KOPT-K1 (cell line): ENCODE results near the gene SARNP.

Source experiments
- H3K27ac ChIP-seq: fragments of 200-600 bp; sonication (generic); 2 replicates; pipeline ENCODE4 v1.5.1; 2016; ENCODE audit warnings: antibody characterized with exemption, mild to moderate bottlenecking, low read depth, low read length; ENCODE audit not compliant: poor library complexity, severe bottlenecking
- H3K36me3 ChIP-seq: fragments of 200-600 bp; sonication (generic); 2 replicates; pipeline ENCODE4 v1.5.1; 2017; ENCODE audit warnings: antibody characterized with exemption, mild to moderate bottlenecking, low read length, moderate library complexity; ENCODE audit not compliant: insufficient read depth
- H3K9me3 ChIP-seq: fragments of 200-600 bp; sonication (generic); 2 replicates; pipeline ENCODE4 v1.5.1; 2017; ENCODE audit warnings: antibody characterized with exemption, low read length, mild to moderate bottlenecking; ENCODE audit not compliant: insufficient read depth, poor library complexity, severe bottlenecking

SARNP gene

GRCh38 chr12:55733021-55733555 lies 84.4 kb downstream of the SARNP start:
- H3K36me3 ChIP-seq, result no peaks in the 10 kb centered on the region
- H3K27ac ChIP-seq, result no peak overlapping the region
- no peaks in the 10 kb centered on the region for H3K9me3 ChIP-seq

- H3K9me3 ChIP-seq, result no peaks in the 10 kb centered on the region
- H3K36me3 ChIP-seq, result peaks cover under 1% of the 10 kb centered on the region; the same call in 1 of the 2 replicates
- peak overlapping the region; percentile 16 for H3K27ac ChIP-seq
Observed at GRCh38 chr12:55732288-55732687, 85.2 kb downstream of the SARNP start.

GRCh38 chr12:55729819-55730818 lies 87.4 kb downstream of the SARNP start:
- peaks cover 20% of the 10 kb centered on the region; the same call in 1 of the 2 replicates for H3K36me3 ChIP-seq
- peak overlapping the region; percentile 78 for H3K27ac ChIP-seq
- H3K9me3 ChIP-seq, result no peaks in the 10 kb centered on the region

DNA sequence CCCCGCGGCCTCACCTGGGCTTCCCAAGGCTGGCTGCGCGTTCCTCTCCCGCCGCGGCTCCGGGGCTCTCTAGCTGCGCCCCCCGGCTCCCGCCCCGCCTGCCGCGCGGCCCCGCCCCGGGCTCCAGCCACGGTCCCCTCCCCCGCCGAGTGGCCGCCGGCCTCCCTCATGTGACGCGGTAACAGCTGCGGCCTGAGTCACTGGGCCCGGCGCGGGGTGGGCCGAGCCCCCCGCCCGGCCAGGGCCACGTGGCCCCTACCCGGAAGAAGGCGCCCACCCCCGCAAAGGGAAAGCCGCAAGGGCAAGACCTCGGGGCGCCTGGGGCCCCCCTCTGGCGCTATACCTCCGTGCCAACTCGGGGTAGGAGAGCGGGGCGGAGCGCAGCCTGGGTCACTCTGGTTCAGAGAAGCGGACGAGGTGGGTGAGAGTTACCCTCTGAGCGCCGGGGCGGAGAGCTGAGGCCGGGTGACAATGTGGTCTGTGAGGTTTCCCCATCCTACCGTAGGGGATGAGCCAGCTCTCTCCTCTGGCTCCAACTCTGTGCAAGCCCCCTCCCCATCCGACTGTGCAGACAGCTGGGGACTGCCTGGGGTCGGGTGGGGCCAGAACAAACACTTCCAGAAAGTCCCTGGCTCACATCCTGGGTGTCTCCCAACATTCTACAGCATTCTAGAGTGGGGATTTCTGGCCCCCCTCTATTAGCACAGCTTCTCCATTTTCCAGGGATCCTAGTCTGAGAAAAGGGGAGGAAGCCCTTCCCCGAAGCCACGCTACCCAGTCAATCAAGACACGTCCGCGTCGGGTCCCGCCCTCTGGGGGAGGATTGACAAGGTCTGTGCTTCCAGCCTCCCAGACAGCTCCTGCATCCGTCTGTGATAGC lies 88.3 kb downstream of the SARNP start, which contains the start of gene CD63:
CD63 (minus strand) TSS at position 71 of the 880 bp plus-strand sequence. CDS start 668 bp downstream, outside the sequence.
- Histone ChIP-seq H3K27ac (peak within 1 kb of the TSS; percentile 78), H3K36me3 (peaks cover 28% of the 10 kb centered on the region), H3K9me3 (no peaks in the 10 kb centered on the region)

GRCh38 chr12:55728186-55728938 lies 89.2 kb downstream of the SARNP start:
- Histone ChIP-seq H3K9me3 (no peaks in the 10 kb centered on the region), H3K27ac (peak overlapping the region; percentile 78), H3K36me3 (peaks cover 35% of the 10 kb centered on the region)

DNA sequence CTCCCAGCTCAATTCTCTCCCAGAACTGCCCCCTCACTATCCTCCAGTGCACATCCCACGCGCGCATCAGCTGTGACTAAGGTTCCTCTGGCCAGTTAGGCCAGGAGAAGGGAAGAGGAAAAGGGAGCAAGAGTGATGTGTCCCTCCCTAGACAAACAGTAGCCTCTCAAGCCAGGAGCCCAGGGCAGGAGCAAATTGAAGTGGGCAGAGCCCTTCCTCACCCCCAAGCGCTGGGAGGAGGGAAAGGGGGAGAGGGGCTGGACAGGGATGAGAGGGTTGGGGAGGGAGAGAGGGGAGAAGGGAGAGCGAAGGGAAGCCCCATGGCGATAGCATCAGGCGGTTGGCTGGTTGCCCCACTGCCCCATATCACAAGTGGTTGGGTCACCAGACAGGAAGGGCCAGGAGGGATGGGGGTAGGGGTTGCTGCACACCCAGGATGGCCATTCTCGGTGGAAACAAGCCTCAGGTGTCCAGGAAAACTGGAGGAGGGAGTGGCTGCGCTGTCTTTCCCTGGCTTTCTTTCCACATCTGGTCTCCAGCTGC lies 89.8 kb downstream of the SARNP start:
- Histone ChIP-seq H3K27ac (peak overlapping the region; percentile 78), H3K36me3 (peaks cover 41% of the 10 kb centered on the region), H3K9me3 (no peaks in the 10 kb centered on the region)

- H3K9me3 ChIP-seq, result no peaks in the 10 kb centered on the region
- H3K36me3 ChIP-seq, result peaks cover 43% of the 10 kb centered on the region
- no peak overlapping the region for H3K27ac ChIP-seq
Observed at GRCh38 chr12:55726971-55727370, 90.6 kb downstream of the SARNP start.

DNA sequence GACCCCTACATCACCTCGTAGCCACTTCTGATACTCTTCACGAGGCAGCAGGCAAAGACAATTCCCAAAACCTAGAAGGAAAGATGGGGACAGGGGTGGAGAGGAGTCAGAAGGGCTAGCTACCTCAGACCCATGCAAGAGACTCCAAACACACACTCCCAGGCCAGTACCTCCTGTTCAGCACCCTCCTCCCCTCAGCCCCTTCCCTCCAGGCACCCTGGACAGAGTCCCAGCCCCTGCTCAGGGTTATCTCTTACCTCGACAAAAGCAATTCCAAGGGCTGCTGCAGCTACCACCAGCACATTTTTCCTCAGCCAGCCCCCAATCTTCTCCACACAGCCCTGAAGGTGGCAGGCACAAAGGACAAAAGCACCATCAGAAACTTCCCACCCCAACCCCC lies 92.0 kb downstream of the SARNP start:
- Histone ChIP-seq H3K27ac (no peak overlapping the region), H3K36me3 (peaks cover 57% of the 10 kb centered on the region), H3K9me3 (no peaks in the 10 kb centered on the region)

- no peaks in the 10 kb centered on the region for H3K9me3 ChIP-seq
- H3K27ac ChIP-seq, result no peak overlapping the region
- peaks cover 63% of the 10 kb centered on the region for H3K36me3 ChIP-seq
Observed at GRCh38 chr12:55724940-55725309, 92.6 kb downstream of the SARNP start.

GRCh38 chr12:55724226-55724939 lies 93.1 kb downstream of the SARNP start:
- H3K9me3 ChIP-seq, result no peaks in the 10 kb centered on the region
- H3K27ac ChIP-seq, result no peak overlapping the region
- peaks cover 69% of the 10 kb centered on the region for H3K36me3 ChIP-seq

GRCh38 chr12:55723516-55724225 lies 93.9 kb downstream of the SARNP start:
- Histone ChIP-seq H3K36me3 (peaks cover 76% of the 10 kb centered on the region), H3K9me3 (no peaks in the 10 kb centered on the region), H3K27ac (no peak overlapping the region)

GRCh38 chr12:55722948-55723347 lies 94.6 kb downstream of the SARNP start:
- H3K9me3 ChIP-seq, result no peaks in the 10 kb centered on the region
- no peak overlapping the region for H3K27ac ChIP-seq
- peaks cover 82% of the 10 kb centered on the region for H3K36me3 ChIP-seq

DNA sequence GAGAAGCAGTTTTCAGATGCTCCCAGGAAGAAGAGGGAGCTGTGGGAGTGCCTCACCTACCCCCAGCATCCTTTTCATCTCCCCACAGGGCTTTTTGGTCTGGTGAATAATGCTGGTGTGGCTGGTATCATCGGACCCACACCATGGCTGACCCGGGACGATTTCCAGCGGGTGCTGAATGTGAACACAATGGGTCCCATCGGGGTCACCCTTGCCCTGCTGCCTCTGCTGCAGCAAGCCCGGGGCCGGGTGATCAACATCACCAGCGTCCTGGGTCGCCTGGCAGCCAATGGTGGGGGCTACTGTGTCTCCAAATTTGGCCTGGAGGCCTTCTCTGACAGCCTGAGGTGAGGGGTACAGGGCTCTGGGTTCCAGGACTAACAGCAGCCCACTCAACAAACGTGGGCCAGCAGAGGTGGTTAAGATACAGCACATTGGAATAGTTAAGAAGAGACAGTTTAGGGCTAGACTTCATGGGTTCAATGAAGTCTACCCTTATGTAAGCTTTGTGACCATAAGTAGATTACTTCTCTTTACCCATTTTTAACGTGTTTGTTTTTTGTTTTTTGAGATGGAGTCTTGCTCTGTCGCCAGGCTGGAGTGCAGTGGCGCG lies 95.8 kb downstream of the SARNP start:
- no peaks in the 10 kb centered on the region for H3K9me3 ChIP-seq
- H3K27ac ChIP-seq, result no peak overlapping the region
- peaks cover 76% of the 10 kb centered on the region for H3K36me3 ChIP-seq
